IgD-negative memory B cell (primary cell): ENCODE results near the gene PPP1CC. TPM values are rescaled to one million over a fixed set of nuclear protein-coding genes. Genes with fewer than 3 reads are reported as not detected.

Source experiments
- H3K27ac Mint-ChIP-seq, 3 donors: one replicate each; pipeline ENCODE4 v1.8.0; 2020 to 2022; ENCODE audit warnings: mild to moderate bottlenecking in 3 of 3, mixed read lengths in 3 of 3, moderate library complexity in 1 of 3
- H3K27me3 Mint-ChIP-seq: one replicate; pipeline ENCODE4 v1.8.0; 2021; ENCODE audit warnings: mixed read lengths
- H3K36me3 Mint-ChIP-seq: one replicate; pipeline ENCODE4 v1.8.0; 2020; ENCODE audit warnings: mild to moderate bottlenecking, mixed read lengths
- H3K4me1 Mint-ChIP-seq, 3 donors: one replicate each; pipeline ENCODE4 v1.8.0; 2020 to 2022; ENCODE audit warnings: mixed read lengths in 3 of 3, mild to moderate bottlenecking in 1 of 3
- H3K4me3 Mint-ChIP-seq, 4 donors: one replicate each; pipeline ENCODE4 v1.8.0; 2020 to 2022; ENCODE audit warnings: mild to moderate bottlenecking in 4 of 4, mixed read lengths in 4 of 4, moderate library complexity in 3 of 4
- H3K9me3 Mint-ChIP-seq, 3 donors: one replicate each; pipeline ENCODE4 v1.8.0; 2020 to 2021; ENCODE audit warnings: mixed read lengths in 3 of 3, mild to moderate bottlenecking in 1 of 3
- polyA plus RNA-seq: library from polyadenylated mRNA; unstranded; fragments of 300-500 nt; fragmentation: Illumina TruSeq; gene quantifications from one replicate; pipeline ENCODE4 v1.2.3, GENCODE V29; 2021

PPP1CC gene
- 184 TPM for polyA plus RNA-seq

DNA sequence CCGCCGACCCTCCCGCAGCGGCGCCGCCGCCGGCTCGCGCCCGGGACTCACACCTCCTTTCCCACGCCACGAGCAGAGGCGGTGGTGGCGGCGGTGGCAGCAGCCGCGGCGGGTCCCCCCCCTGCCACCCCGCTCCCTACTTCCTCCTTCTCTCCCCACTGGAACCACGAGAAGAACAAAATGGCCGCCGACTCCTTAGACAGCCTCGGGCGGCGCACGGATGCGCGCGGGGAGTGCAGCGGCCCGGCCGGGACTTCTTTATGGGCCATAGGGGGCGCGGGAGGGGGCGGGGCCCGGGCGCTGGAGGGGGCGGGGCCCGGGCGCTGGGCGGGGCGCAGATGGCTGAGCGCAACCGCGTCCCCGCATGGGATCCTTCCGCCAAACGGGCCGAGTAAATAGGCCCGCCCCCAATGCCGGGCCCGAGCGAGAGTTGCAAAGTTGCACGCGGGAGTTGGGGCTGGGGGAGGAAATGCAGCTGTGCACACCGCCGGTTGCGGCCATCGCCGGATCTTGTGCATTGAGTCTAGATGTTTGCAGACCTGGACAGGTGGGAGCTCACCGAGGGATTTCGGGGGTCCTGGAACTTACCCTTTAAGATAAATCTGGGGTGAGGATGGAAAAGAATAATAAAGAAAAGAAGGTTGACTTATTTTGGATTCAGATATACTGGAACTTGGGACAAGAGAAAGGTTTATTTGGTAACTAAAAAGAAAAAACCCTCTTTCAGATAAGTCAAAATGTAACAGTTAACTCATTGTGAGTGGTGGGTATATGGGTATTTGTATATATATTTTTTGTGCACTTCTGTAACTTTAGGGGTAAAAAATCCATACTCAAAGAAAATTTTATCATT is at the start of gene PPP1CC:
Gene PPP1CC (minus strand): TSS at position 174 of the 853 bp plus-strand sequence. CDS start 184 bp downstream, outside the sequence.
- Mint-ChIP-seq H3K27me3 (no peaks in the 10 kb centered on the region), H3K9me3 (peaks cover 0 to 3% (median 0%) of the 10 kb centered on the region in 3 donors), H3K27ac (peak within 1 kb of the TSS; percentile 96 to 99 (median 97)), H3K4me3 (peak within 1 kb of the TSS; percentile 98 to 100 (median 100)), H3K4me1 (peaks cover 22 to 42% (median 36%) of the 10 kb centered on the region in 3 donors), H3K36me3 (peaks cover 1% of the 10 kb centered on the region)

DNA sequence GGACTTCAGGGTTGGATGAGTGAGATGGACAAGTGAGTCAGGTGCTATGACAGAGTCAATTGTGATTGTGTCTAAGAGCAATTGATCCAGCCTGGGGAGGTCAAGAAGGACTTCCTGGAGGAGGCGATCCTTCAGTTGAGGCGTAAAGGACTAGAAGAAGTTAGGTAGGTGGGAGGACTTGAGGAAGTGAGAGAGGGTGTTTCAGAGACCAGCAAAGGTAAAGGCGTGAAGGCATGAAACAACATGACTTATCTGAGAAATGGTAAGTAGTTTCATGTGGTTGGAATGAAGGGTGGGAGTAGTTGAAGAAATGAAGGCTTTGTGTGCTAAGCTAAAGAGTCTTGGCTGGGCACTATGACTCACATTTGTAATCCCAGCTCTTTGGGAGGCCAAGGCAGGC is 48.9 kb upstream of the PPP1CC start:
- Mint-ChIP-seq H3K4me3 (no peak overlapping the region), H3K9me3 (peaks cover 0 to 2% (median 0%) of the 10 kb centered on the region in 3 donors), H3K27me3 (no peaks in the 10 kb centered on the region), H3K36me3 (no peaks in the 10 kb centered on the region), H3K27ac (no peak overlapping the region), H3K4me1 (peaks cover 0 to 1% (median 0%) of the 10 kb centered on the region in 3 donors)

DNA sequence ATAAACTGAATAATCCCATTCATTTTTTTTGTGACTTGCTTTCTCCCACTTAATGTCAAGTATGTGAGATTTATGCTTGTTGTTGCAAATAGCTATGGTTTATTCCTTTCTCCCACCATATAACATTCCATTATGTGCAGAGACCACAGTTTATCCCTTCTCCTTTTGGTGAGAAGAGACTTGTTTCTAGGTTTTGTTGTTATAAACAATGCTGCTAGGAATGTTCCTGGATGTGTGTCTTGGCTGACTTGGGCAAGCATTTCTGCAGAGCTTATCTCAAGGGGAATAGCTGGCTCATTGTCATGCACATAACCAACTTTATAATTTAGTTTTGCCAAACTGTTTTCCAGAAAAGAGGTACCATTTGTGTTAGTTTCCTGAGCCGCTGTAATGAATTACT is 47.6 kb upstream of the PPP1CC start:
- peaks cover 0 to 2% (median 0%) of the 10 kb centered on the region in 3 donors for H3K9me3 Mint-ChIP-seq
- no peaks in the 10 kb centered on the region for H3K27me3 Mint-ChIP-seq
- peaks cover 0 to 1% (median 0%) of the 10 kb centered on the region in 3 donors for H3K4me1 Mint-ChIP-seq
- no peaks in the 10 kb centered on the region for H3K36me3 Mint-ChIP-seq
- H3K27ac Mint-ChIP-seq, result no peak overlapping the region
- H3K4me3 Mint-ChIP-seq, result no peak overlapping the region

GRCh38 chr12:110786012-110786411 is 43.3 kb upstream of the PPP1CC start:
- H3K4me1 Mint-ChIP-seq, result peaks cover 0 to 5% (median 2%) of the 10 kb centered on the region in 3 donors
- H3K9me3 Mint-ChIP-seq, result no peaks in the 10 kb centered on the region
- peaks cover 6% of the 10 kb centered on the region for H3K27me3 Mint-ChIP-seq
- no peaks in the 10 kb centered on the region for H3K36me3 Mint-ChIP-seq
- no peak overlapping the region for H3K4me3 Mint-ChIP-seq
- no peak overlapping the region for H3K27ac Mint-ChIP-seq

- H3K4me3 Mint-ChIP-seq, result no peak overlapping the region
These were observed 42.5 kb upstream of the PPP1CC start for GRCh38 chr12:110785240-110785639.

DNA sequence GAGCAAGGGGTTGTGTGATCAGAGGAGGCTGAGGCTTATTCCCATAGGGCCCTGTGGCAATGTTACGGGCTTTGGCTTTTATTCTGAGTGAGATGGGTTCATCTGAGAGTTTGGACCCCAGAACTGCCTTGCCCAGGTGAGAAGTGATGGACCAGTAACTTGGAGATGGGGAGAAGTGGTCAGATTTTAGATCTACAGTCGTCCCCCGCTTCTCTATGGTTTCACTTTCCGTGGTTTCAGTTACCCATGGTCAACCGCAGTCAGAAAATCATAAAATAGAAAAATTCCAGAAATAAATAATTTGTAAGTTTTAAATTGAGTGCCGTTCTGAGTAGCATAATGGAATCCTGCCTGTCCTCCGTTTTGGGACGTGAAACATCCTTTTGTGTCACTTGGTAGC is 40.2 kb upstream of the PPP1CC start:
- Mint-ChIP-seq H3K4me1 (peaks cover 5 to 13% (median 10%) of the 10 kb centered on the region in 3 donors), H3K9me3 (no peaks in the 10 kb centered on the region), H3K27ac (no peak overlapping the region), H3K27me3 (peaks cover 6% of the 10 kb centered on the region), H3K36me3 (no peaks in the 10 kb centered on the region), H3K4me3 (no peak overlapping the region)

More at GRCh38 chr12:110785240-110785639, 42.5 kb upstream of the PPP1CC start:
- Mint-ChIP-seq H3K9me3 (no peaks in the 10 kb centered on the region), H3K27me3 (peaks cover 6% of the 10 kb centered on the region), H3K4me1 (peaks cover 0 to 5% (median 2%) of the 10 kb centered on the region in 3 donors), H3K36me3 (no peaks in the 10 kb centered on the region), H3K27ac (no peak overlapping the region)

DNA sequence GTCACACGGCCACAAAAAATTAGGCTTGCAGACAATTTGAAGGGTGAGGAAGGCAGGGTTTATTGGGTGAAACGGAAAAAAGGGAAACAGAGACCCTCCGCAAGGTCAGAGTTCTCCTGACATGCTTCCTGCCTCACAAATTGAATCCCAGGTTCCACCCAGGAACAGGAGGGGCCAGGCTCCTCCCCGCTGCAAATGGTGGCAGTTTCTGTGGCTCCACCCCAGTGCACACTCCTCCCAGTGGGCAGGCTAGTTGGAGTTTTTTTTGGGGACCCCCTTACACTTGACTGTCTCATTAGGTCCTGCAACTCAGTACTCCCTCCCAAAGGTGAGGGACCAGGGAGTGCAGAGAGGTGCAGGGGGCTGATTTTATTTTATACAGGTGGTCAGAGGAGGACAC is 39.4 kb upstream of the PPP1CC start:
- peak overlapping the region in 1 of 3 donors; percentile 57 for H3K27ac Mint-ChIP-seq
- H3K4me3 Mint-ChIP-seq, result no peak overlapping the region
- peaks cover 6% of the 10 kb centered on the region for H3K27me3 Mint-ChIP-seq
- no peaks in the 10 kb centered on the region for H3K36me3 Mint-ChIP-seq
- H3K9me3 Mint-ChIP-seq, result no peaks in the 10 kb centered on the region
- peaks cover 5 to 14% (median 14%) of the 10 kb centered on the region in 3 donors for H3K4me1 Mint-ChIP-seq

GRCh38 chr12:110780448-110780847 is 37.8 kb upstream of the PPP1CC start:
- Mint-ChIP-seq H3K9me3 (no peaks in the 10 kb centered on the region), H3K36me3 (no peaks in the 10 kb centered on the region), H3K4me1 (peaks cover 19 to 28% (median 26%) of the 10 kb centered on the region in 3 donors), H3K4me3 (no peak overlapping the region), H3K27ac (no peak overlapping the region), H3K27me3 (peaks cover 6% of the 10 kb centered on the region)

DNA sequence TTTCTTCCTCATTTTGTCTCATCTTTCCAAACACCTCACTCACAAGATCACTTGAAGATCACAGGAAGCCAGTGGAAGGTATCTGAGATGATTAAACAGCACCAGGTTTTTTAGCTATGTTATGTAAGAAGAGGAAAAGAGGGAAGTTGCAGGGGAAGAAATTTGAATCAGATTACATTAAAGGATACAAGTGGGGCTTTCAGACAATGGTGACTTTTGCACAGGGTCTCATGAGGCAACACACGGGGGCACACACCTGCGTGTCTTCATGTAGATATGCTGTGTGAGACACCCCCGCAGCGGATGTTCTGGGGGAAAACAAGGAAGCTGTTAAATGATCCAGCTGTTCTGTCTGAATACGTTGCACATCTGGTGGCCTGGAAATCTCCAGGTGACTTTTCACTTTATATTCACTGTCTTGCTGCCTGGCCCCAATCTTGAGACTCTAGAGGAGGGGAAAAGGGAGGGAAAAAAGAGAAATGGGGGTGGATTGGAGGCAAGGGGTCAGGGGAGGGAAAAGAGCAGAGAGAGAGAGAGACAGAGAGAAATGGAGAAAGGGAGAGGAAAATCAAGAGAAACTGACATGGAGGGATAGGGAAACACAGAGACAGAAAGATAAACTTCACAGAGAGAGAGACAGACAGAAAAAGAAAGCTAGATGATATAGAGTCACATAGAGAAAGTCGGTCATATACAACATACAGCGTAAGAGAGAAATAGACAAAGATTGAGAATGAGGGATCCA is 36.3 kb upstream of the PPP1CC start:
- H3K36me3 Mint-ChIP-seq, result no peaks in the 10 kb centered on the region
- no peaks in the 10 kb centered on the region for H3K9me3 Mint-ChIP-seq
- H3K27ac Mint-ChIP-seq, result peak overlapping the region in 2 of 3 donors; percentile 74 to 76
- peak overlapping the region in 1 of 4 donors; percentile 83 for H3K4me3 Mint-ChIP-seq
- peaks cover 6% of the 10 kb centered on the region for H3K27me3 Mint-ChIP-seq
- H3K4me1 Mint-ChIP-seq, result peaks cover 19 to 28% (median 28%) of the 10 kb centered on the region in 3 donors

GRCh38 chr12:110776410-110776809 is 33.7 kb upstream of the PPP1CC start:
- Mint-ChIP-seq H3K27me3 (no peaks in the 10 kb centered on the region), H3K9me3 (no peaks in the 10 kb centered on the region), H3K4me3 (peak overlapping the region in 2 of 4 donors; percentile 19 to 86), H3K27ac (peak overlapping the region; percentile 2 to 63 (median 14)), H3K36me3 (no peaks in the 10 kb centered on the region), H3K4me1 (peaks cover 21 to 30% (median 23%) of the 10 kb centered on the region in 3 donors)

- Mint-ChIP-seq H3K9me3 (no peaks in the 10 kb centered on the region), H3K36me3 (no peaks in the 10 kb centered on the region), H3K27me3 (no peaks in the 10 kb centered on the region), H3K27ac (peak overlapping the region in 1 of 3 donors; percentile 4), H3K4me3 (peak overlapping the region in 1 of 4 donors; percentile 86), H3K4me1 (peaks cover 23 to 30% (median 25%) of the 10 kb centered on the region in 3 donors)
These were observed 33.3 kb upstream of the PPP1CC start for GRCh38 chr12:110775997-110776396.

GRCh38 chr12:110774824-110775223 is 32.1 kb upstream of the PPP1CC start:
- Mint-ChIP-seq H3K27ac (no peak overlapping the region), H3K9me3 (no peaks in the 10 kb centered on the region), H3K36me3 (peaks cover under 1% of the 10 kb centered on the region), H3K4me1 (peaks cover 23 to 30% (median 26%) of the 10 kb centered on the region in 3 donors), H3K27me3 (no peaks in the 10 kb centered on the region), H3K4me3 (peak overlapping the region in 1 of 4 donors; percentile 17)

GRCh38 chr12:110768960-110769359 is 26.3 kb upstream of the PPP1CC start:
- Mint-ChIP-seq H3K27ac (peak overlapping the region in 1 of 3 donors; percentile 19), H3K4me3 (peak overlapping the region in 1 of 4 donors; percentile 51), H3K27me3 (no peaks in the 10 kb centered on the region), H3K36me3 (peaks cover 1% of the 10 kb centered on the region), H3K4me1 (peaks cover 0 to 8% (median 7%) of the 10 kb centered on the region in 3 donors), H3K9me3 (peaks cover 0 to 1% (median 0%) of the 10 kb centered on the region in 3 donors)

- Mint-ChIP-seq H3K27ac (no peak overlapping the region), H3K4me3 (no peak overlapping the region), H3K9me3 (peaks cover 0 to 1% (median 0%) of the 10 kb centered on the region in 3 donors), H3K4me1 (peaks cover 0 to 7% (median 6%) of the 10 kb centered on the region in 3 donors), H3K27me3 (no peaks in the 10 kb centered on the region), H3K36me3 (peaks cover 1% of the 10 kb centered on the region)
These were observed 25.2 kb upstream of the PPP1CC start for GRCh38 chr12:110767863-110768262.
